CD1c-positive myeloid dendritic cell (primary cell): Measurements from ENCODE around the gene DNER.

ENCODE experiments used
- DNase-seq: peaks from one replicate; pipeline ENCODE4 v3.0.0-alpha.2; 2016; ENCODE audit errors: extremely low spot score

Gene DNER

GRCh38 chr2:229443546-229444268, 270.6 kb downstream of the DNER start:
- DNase-seq = no peak

- no peak for DNase-seq
These were observed 271.2 kb downstream of the DNER start for GRCh38 chr2:229443141-229443540.

- no peak for DNase-seq
These were observed 275.8 kb downstream of the DNER start for GRCh38 chr2:229438430-229439159.

- DNase-seq = no peak
These were observed 276.9 kb downstream of the DNER start for GRCh38 chr2:229437467-229437866.

- no peak for DNase-seq
These were observed 280.2 kb downstream of the DNER start for GRCh38 chr2:229434187-229434586.

- no peak for DNase-seq
These were observed 281.0 kb downstream of the DNER start for GRCh38 chr2:229433351-229433750.

- peak; percentile 30 for DNase-seq
These were observed 282.9 kb downstream of the DNER start for GRCh38 chr2:229431327-229431954.

GRCh38 chr2:229429589-229429988, 284.8 kb downstream of the DNER start:
- DNase-seq = no peak

- no peak for DNase-seq
These were observed 287.9 kb downstream of the DNER start for GRCh38 chr2:229426464-229426863.

GRCh38 chr2:229425598-229425997, 288.8 kb downstream of the DNER start:
- no peak for DNase-seq

- DNase-seq = no peak
These were observed 292.3 kb downstream of the DNER start for GRCh38 chr2:229422063-229422462.

GRCh38 chr2:229419158-229419557, 295.2 kb downstream of the DNER start:
- no peak for DNase-seq

GRCh38 chr2:229417916-229418315, 296.4 kb downstream of the DNER start:
- no peak for DNase-seq

GRCh38 chr2:229417176-229417575, 297.2 kb downstream of the DNER start:
- DNase-seq = no peak

GRCh38 chr2:229416116-229416694, 298.1 kb downstream of the DNER start:
- DNase-seq = peak; percentile 93

GRCh38 chr2:229414631-229415030, 299.7 kb downstream of the DNER start:
- DNase-seq = no peak

- DNase-seq = no peak
These were observed 301.7 kb downstream of the DNER start for GRCh38 chr2:229412686-229413085.

GRCh38 chr2:229410946-229411345, 303.4 kb downstream of the DNER start:
- DNase-seq = no peak

- no peak for DNase-seq
These were observed 304.1 kb downstream of the DNER start for GRCh38 chr2:229410264-229410663.

- DNase-seq = no peak
These were observed 304.6 kb downstream of the DNER start for GRCh38 chr2:229409751-229410181.

GRCh38 chr2:229408962-229409361, 305.4 kb downstream of the DNER start:
- DNase-seq = peak; percentile 60

- peak; percentile 89 for DNase-seq
These were observed 306.0 kb downstream of the DNER start for GRCh38 chr2:229408356-229408755.
